NCI-H2171 (cell line): ENCODE measurements around the gene TCEANC.

Experiments
- DNase-seq: peaks from one replicate; lab custom pipeline; 2025; lab: John Stamatoyannopoulos, UW

Gene TCEANC

GRCh38 chrX:13692771-13693231, 39.9 kb downstream of the TCEANC start:
- DNase-seq: no peak

GRCh38 chrX:13693341-13693961, 40.5 kb downstream of the TCEANC start:
- no peak for DNase-seq

- DNase-seq: no peak
Measured at GRCh38 chrX:13694359-13694758, 41.4 kb downstream of the TCEANC start.

GRCh38 chrX:13694983-13695382, 42.0 kb downstream of the TCEANC start:
- DNase-seq: no peak

- no peak for DNase-seq
Measured at GRCh38 chrX:13695601-13696115, 42.7 kb downstream of the TCEANC start.

GRCh38 chrX:13697455-13697854, 44.5 kb downstream of the TCEANC start:
- DNase-seq: no peak

- no peak for DNase-seq
Measured at GRCh38 chrX:13697976-13698375, 45.0 kb downstream of the TCEANC start.

GRCh38 chrX:13698432-13698831, 45.5 kb downstream of the TCEANC start:
- DNase-seq: no peak

GRCh38 chrX:13699183-13699826, 46.4 kb downstream of the TCEANC start:
- no peak for DNase-seq

GRCh38 chrX:13700380-13700779, 47.4 kb downstream of the TCEANC start:
- no peak for DNase-seq

GRCh38 chrX:13702111-13702789, 49.3 kb downstream of the TCEANC start:
- DNase-seq: no peak

- DNase-seq: no peak
Measured at GRCh38 chrX:13703135-13703534, 50.2 kb downstream of the TCEANC start.

GRCh38 chrX:13703589-13703988, 50.6 kb downstream of the TCEANC start:
- no peak for DNase-seq

GRCh38 chrX:13711141-13711540, 58.2 kb downstream of the TCEANC start:
- no peak for DNase-seq
